MG63 (cell line): ENCODE data around the gene EMILIN1. TPM values are rescaled to one million over a fixed set of nuclear protein-coding genes. Genes with fewer than 3 reads are reported as not detected.

Experiments used
- DNase-seq: peaks from one replicate; pipeline ENCODE4 v3.0.0-alpha.2; 2020
- H3K27me3 ChIP-seq: fragments of 250-450 bp; sonication (Bioruptor Pico); 2 replicates; pipeline ENCODE4 v1.5.1; 2020; ENCODE audit warnings: mild to moderate bottlenecking, moderate library complexity
- H3K36me3 ChIP-seq: fragments of 250-450 bp; sonication (Bioruptor Pico); 2 replicates; pipeline ENCODE4 v1.5.1; 2020; ENCODE audit warnings: mild to moderate bottlenecking, moderate library complexity
- H3K4me3 ChIP-seq: fragments of 250-450 bp; sonication (Bioruptor Pico); 2 replicates; pipeline ENCODE4 v1.5.1; 2020; ENCODE audit warnings: mild to moderate bottlenecking, moderate library complexity
- H3K9me3 ChIP-seq: fragments of 250-450 bp; sonication (Bioruptor Pico); 2 replicates; pipeline ENCODE4 v1.5.1; 2020; ENCODE audit warnings: mild to moderate bottlenecking, moderate library complexity
- total RNA-seq: library from RNA; depleted of rRNA; stranded (reverse); fragments of >200 nt; shearing (Covaris generic); gene quantifications from 2 replicates; pipeline ENCODE4 v1.2.3, GENCODE V29; 2014; ENCODE audit warnings: low replicate concordance; rRNA removed

EMILIN1 gene
- 91.6 and 144 TPM in 2 replicates for total RNA-seq

GRCh38 chr2:27078267-27079194, at the start of gene EMILIN1:
Gene EMILIN1 (plus strand): TSS chr2:27078615. CDS start chr2:27079066, 451 bp downstream.
- Histone ChIP-seq H3K27me3 (no peaks in the 10 kb centered on the region), H3K9me3 (no peaks in the 10 kb centered on the region), H3K36me3 (peaks cover 17% of the 10 kb centered on the region), H3K4me3 (peak within 1 kb of the TSS; percentile 56)
- DNase-seq: peak; percentile 90

- no peak for DNase-seq
These were observed 49.4 kb upstream of the EMILIN1 start for GRCh38 chr2:27029051-27029450.

GRCh38 chr2:27032495-27033252, 45.7 kb upstream of the EMILIN1 start, which contains the start of gene TMEM214:
Gene TMEM214 (plus strand): TSS chr2:27032965. CDS start chr2:27033016, 51 bp downstream.
- H3K9me3 ChIP-seq: no peaks in the 10 kb centered on the region
- peak; percentile 90 for DNase-seq
- peak within 1 kb of the TSS; percentile 75 for H3K4me3 ChIP-seq
- H3K36me3 ChIP-seq: peaks cover 49% of the 10 kb centered on the region
- H3K27me3 ChIP-seq: no peaks in the 10 kb centered on the region

More at GRCh38 chr2:27029051-27029450, 49.4 kb upstream of the EMILIN1 start:
- no peaks in the 10 kb centered on the region for H3K27me3 ChIP-seq
- no peak overlapping the region for H3K4me3 ChIP-seq
- H3K9me3 ChIP-seq: no peaks in the 10 kb centered on the region
- peaks cover 18% of the 10 kb centered on the region for H3K36me3 ChIP-seq

GRCh38 chr2:27033253-27033852, 45.1 kb upstream of the EMILIN1 start:
- Histone ChIP-seq H3K36me3 (peaks cover 51% of the 10 kb centered on the region), H3K9me3 (no peaks in the 10 kb centered on the region), H3K4me3 (peak overlapping the region; percentile 75), H3K27me3 (no peaks in the 10 kb centered on the region)
- no peak for DNase-seq

GRCh38 chr2:27038012-27038411, 40.4 kb upstream of the EMILIN1 start:
- no peaks in the 10 kb centered on the region for H3K9me3 ChIP-seq
- no peak overlapping the region for H3K4me3 ChIP-seq
- no peaks in the 10 kb centered on the region for H3K27me3 ChIP-seq
- DNase-seq: no peak
- peaks cover 76% of the 10 kb centered on the region for H3K36me3 ChIP-seq

- DNase-seq: no peak
- Histone ChIP-seq H3K4me3 (no peak overlapping the region), H3K27me3 (no peaks in the 10 kb centered on the region), H3K9me3 (no peaks in the 10 kb centered on the region), H3K36me3 (peaks cover 73% of the 10 kb centered on the region)
These were observed 39.6 kb upstream of the EMILIN1 start for GRCh38 chr2:27038631-27039339.

- peaks cover 68% of the 10 kb centered on the region for H3K36me3 ChIP-seq
- no peak overlapping the region for H3K4me3 ChIP-seq
These were observed 39.0 kb upstream of the EMILIN1 start for GRCh38 chr2:27039426-27039825.

GRCh38 chr2:27039871-27040270, 38.5 kb upstream of the EMILIN1 start:
- Histone ChIP-seq H3K9me3 (no peaks in the 10 kb centered on the region), H3K27me3 (no peaks in the 10 kb centered on the region), H3K4me3 (no peak overlapping the region), H3K36me3 (peaks cover 65% of the 10 kb centered on the region)
- no peak for DNase-seq

More at GRCh38 chr2:27039426-27039825, 39.0 kb upstream of the EMILIN1 start:
- DNase-seq: no peak
- no peaks in the 10 kb centered on the region for H3K27me3 ChIP-seq
- no peaks in the 10 kb centered on the region for H3K9me3 ChIP-seq

- H3K9me3 ChIP-seq: no peaks in the 10 kb centered on the region
- no peaks in the 10 kb centered on the region for H3K27me3 ChIP-seq
- H3K4me3 ChIP-seq: no peak overlapping the region
- no peak for DNase-seq
- H3K36me3 ChIP-seq: peaks cover 61% of the 10 kb centered on the region
These were observed 38.1 kb upstream of the EMILIN1 start for GRCh38 chr2:27040282-27040681.

- Histone ChIP-seq H3K4me3 (no peak overlapping the region), H3K36me3 (peaks cover 46% of the 10 kb centered on the region), H3K9me3 (no peaks in the 10 kb centered on the region), H3K27me3 (no peaks in the 10 kb centered on the region)
- DNase-seq: no peak
These were observed 36.7 kb upstream of the EMILIN1 start for GRCh38 chr2:27041752-27042151.

GRCh38 chr2:27042159-27042661, 36.2 kb upstream of the EMILIN1 start:
- Histone ChIP-seq H3K36me3 (peaks cover 42% of the 10 kb centered on the region), H3K4me3 (no peak overlapping the region)
- no peak for DNase-seq

GRCh38 chr2:27042985-27043634, 35.3 kb upstream of the EMILIN1 start:
- no peak overlapping the region for H3K4me3 ChIP-seq
- H3K9me3 ChIP-seq: no peaks in the 10 kb centered on the region
- H3K27me3 ChIP-seq: no peaks in the 10 kb centered on the region
- DNase-seq: no peak
- H3K36me3 ChIP-seq: peaks cover 33% of the 10 kb centered on the region

More at GRCh38 chr2:27042159-27042661, 36.2 kb upstream of the EMILIN1 start:
- Histone ChIP-seq H3K27me3 (no peaks in the 10 kb centered on the region), H3K9me3 (no peaks in the 10 kb centered on the region)

GRCh38 chr2:27049422-27050280, 28.8 kb upstream of the EMILIN1 start:
- no peaks in the 10 kb centered on the region for H3K9me3 ChIP-seq
- DNase-seq: peak; percentile 53
- peaks cover 4% of the 10 kb centered on the region; the same call in 1 of the 2 replicates for H3K36me3 ChIP-seq
- H3K27me3 ChIP-seq: no peaks in the 10 kb centered on the region
- H3K4me3 ChIP-seq: peak overlapping the region; percentile 81

- peak; percentile 76 for DNase-seq
These were observed 28.0 kb upstream of the EMILIN1 start for GRCh38 chr2:27050281-27050995.

More at GRCh38 chr2:27050281-27050995, 28.0 kb upstream of the EMILIN1 start:
- peak overlapping the region; percentile 81 for H3K4me3 ChIP-seq
- H3K36me3 ChIP-seq: peaks cover 11% of the 10 kb centered on the region
- H3K9me3 ChIP-seq: no peaks in the 10 kb centered on the region
- H3K27me3 ChIP-seq: no peaks in the 10 kb centered on the region
